Liver (tissue), 3 donors: ENCODE results near the gene ACTN1.

Source experiments
- ATF3 ChIP-seq: IDR thresholded peaks from 2 replicates; pipeline ENCODE4 v1.6.1; 2016; ENCODE audit warnings: antibody characterized with exemption
- CTCF ChIP-seq: fragments of 150-350 bp; IDR thresholded peaks from 2 replicates; pipeline ENCODE4 v1.5.1; 2017; ENCODE audit warnings: improper control_type of control experiment, low read depth, low read length; ENCODE audit not compliant: missing input control
- YY1 ChIP-seq: IDR thresholded peaks from 2 replicates; pipeline ENCODE4 v1.6.1; 2016; ENCODE audit warnings: antibody characterized with exemption, mild to moderate bottlenecking
- donor health status: healthy.
- donor health status: healthy.

- TF ChIP-seq ATF3 (no peak), CTCF (no peak), YY1 (no peak)
Observed at GRCh38 chr14:68892961-68893360, 86.1 kb downstream of the ACTN1 start.
